Measurements from ENCODE around the gene TRIO. TPM values are rescaled to one million over a fixed set of nuclear protein-coding genes. Genes with fewer than 3 reads are reported as not detected.

The TRIO gene
- polyA plus RNA-seq, 1 experiment = 176 TPM

- ChIA-PET CTCF (interaction anchor here (1.3 kb wide), 1 partner anchor 9 kb away, joined by 4 read pairs; no protein-coding TSS in a partner anchor), POLR2A (no interaction called here)
- no peak for DNase-seq (ENCODE audit: low read depth)
- no peaks in the 10 kb centered on the region for H3K27me3 ChIP-seq (ENCODE audit: control insufficient read depth, insufficient read depth, low read length)
- H3K36me3 ChIP-seq (ENCODE audit: control insufficient read depth, insufficient read depth, low read length) = peaks cover 22% of the 10 kb centered on the region
- no peak overlapping the region for H3K4me3 ChIP-seq (ENCODE audit: low read depth, low read length)
- TF ChIP-seq CTCF (IDR thresholded peaks at IDR 0.05; ENCODE audit: insufficient read depth, low read depth, low read length) = no peak
These were observed 231.0 kb downstream of the TRIO start for GRCh38 chr5:14374100-14374499.

- DNase-seq (ENCODE audit: low read depth) = no peak
These were observed 233.6 kb downstream of the TRIO start for GRCh38 chr5:14376789-14377188.

GRCh38 chr5:14379739-14380497 lies 236.8 kb downstream of the TRIO start:
- Histone ChIP-seq H3K36me3 (ENCODE audit: control insufficient read depth, insufficient read depth, low read length) (peaks cover 30% of the 10 kb centered on the region), H3K4me3 (ENCODE audit: low read depth, low read length) (no peak overlapping the region), H3K27me3 (ENCODE audit: control insufficient read depth, insufficient read depth, low read length) (no peaks in the 10 kb centered on the region)
- CTCF ChIA-PET = interaction anchor here (0.9 kb wide), 1 partner anchor 10 kb away, joined by 4 read pairs; no protein-coding TSS in a partner anchor
- no peak for DNase-seq (ENCODE audit: low read depth)
- POLR2A ChIA-PET = no interaction called here
- TF ChIP-seq CTCF (IDR thresholded peaks at IDR 0.05; ENCODE audit: insufficient read depth, low read depth, low read length) = no peak

More at GRCh38 chr5:14376789-14377188, 233.6 kb downstream of the TRIO start:
- TF ChIP-seq CTCF (IDR thresholded peaks at IDR 0.05; ENCODE audit: insufficient read depth, low read depth, low read length) = no peak
- H3K27me3 ChIP-seq (ENCODE audit: control insufficient read depth, insufficient read depth, low read length) = no peaks in the 10 kb centered on the region
- H3K4me3 ChIP-seq (ENCODE audit: low read depth, low read length) = no peak overlapping the region
- peaks cover 30% of the 10 kb centered on the region for H3K36me3 ChIP-seq (ENCODE audit: control insufficient read depth, insufficient read depth, low read length)
- ChIA-PET POLR2A (no interaction called here), CTCF (no interaction called here)

- DNase-seq (ENCODE audit: low read depth) = no peak
- TF ChIP-seq CTCF (IDR thresholded peaks at IDR 0.05; ENCODE audit: insufficient read depth, low read depth, low read length) = no peak
- ChIA-PET CTCF (no interaction called here), POLR2A (no interaction called here)
- Histone ChIP-seq H3K36me3 (ENCODE audit: control insufficient read depth, insufficient read depth, low read length) (peaks cover 33% of the 10 kb centered on the region), H3K27me3 (ENCODE audit: control insufficient read depth, insufficient read depth, low read length) (no peaks in the 10 kb centered on the region), H3K4me3 (ENCODE audit: low read depth, low read length) (no peak overlapping the region)
These were observed 237.6 kb downstream of the TRIO start for GRCh38 chr5:14380712-14381111.

- DNase-seq (ENCODE audit: low read depth) = no peak
- H3K36me3 ChIP-seq (ENCODE audit: control insufficient read depth, insufficient read depth, low read length) = peaks cover 43% of the 10 kb centered on the region
- ChIA-PET CTCF (interaction anchor here (1.0 to 1.9 kb wide), 3 partner anchors 9 to 266 kb away, joined by 3 to 8 read pairs (median 3); no protein-coding TSS in a partner anchor), POLR2A (no interaction called here)
- no peak for TF ChIP-seq CTCF (IDR thresholded peaks at IDR 0.05; ENCODE audit: insufficient read depth, low read depth, low read length)
- H3K4me3 ChIP-seq (ENCODE audit: low read depth, low read length) = no peak overlapping the region
- no peaks in the 10 kb centered on the region for H3K27me3 ChIP-seq (ENCODE audit: control insufficient read depth, insufficient read depth, low read length)
These were observed 239.5 kb downstream of the TRIO start for GRCh38 chr5:14382640-14383039.

Data from BJ (cell line).